Smooth muscle cell (in vitro differentiated cells): Measurements from ENCODE around the gene GPNMB. TPM values are rescaled to one million over a fixed set of nuclear protein-coding genes. Genes with fewer than 3 reads are reported as not detected.
"Not testable (repeated sequence)": the region's sequence is repeated elsewhere in the genome, so short reads cannot be mapped to it uniquely, and the experiment has no call there.

Source experiments
- DNase-seq: peaks from one replicate; lab custom pipeline; 2025; ENCODE audit not compliant: unreplicated experiment; lab: John Stamatoyannopoulos, UW
- H2AFZ ChIP-seq: fragments of 200-600 bp; sonication (generic); 2 replicates; pipeline ENCODE4 v1.6.0; 2016; ENCODE audit warnings: antibody characterized with exemption, low read depth, mild to moderate bottlenecking
- H3F3A ChIP-seq: fragments of 200-600 bp; sonication (generic); 2 replicates; pipeline ENCODE4 v1.6.0; 2017; ENCODE audit warnings: antibody characterized with exemption, low read depth
- H3K27ac ChIP-seq: fragments of 200-600 bp; sonication (generic); 2 replicates; pipeline ENCODE4 v1.5.1; 2016; ENCODE audit warnings: low read depth, mild to moderate bottlenecking
- H3K27me3 ChIP-seq: fragments of 200-600 bp; sonication (generic); 2 replicates; pipeline ENCODE4 v1.6.1; 2016; ENCODE audit warnings: low read depth, mild to moderate bottlenecking
- H3K36me3 ChIP-seq: fragments of 200-600 bp; sonication (generic); 2 replicates; pipeline ENCODE4 v1.5.1; 2016; ENCODE audit warnings: low read depth
- H3K4me1 ChIP-seq: fragments of 200-600 bp; sonication (generic); 2 replicates; pipeline ENCODE4 v1.5.1; 2016; ENCODE audit warnings: low read depth
- H3K4me2 ChIP-seq: fragments of 200-600 bp; sonication (generic); 2 replicates; pipeline ENCODE4 v1.6.0; 2016; ENCODE audit warnings: mild to moderate bottlenecking
- H3K4me3 ChIP-seq: fragments of 200-600 bp; sonication (generic); 2 replicates; pipeline ENCODE4 v1.5.1; 2016; ENCODE audit warnings: mild to moderate bottlenecking
- H3K79me2 ChIP-seq: fragments of 200-600 bp; sonication (generic); 2 replicates; pipeline ENCODE4 v1.6.0; 2016; ENCODE audit warnings: low read depth, mild to moderate bottlenecking
- H3K9ac ChIP-seq: fragments of 200-600 bp; sonication (generic); 2 replicates; pipeline ENCODE4 v1.6.0; 2016; ENCODE audit warnings: low read depth
- H3K9me3 ChIP-seq: fragments of 200-600 bp; sonication (generic); replicated peaks from 2 replicates; pipeline ENCODE4 v1.5.1; 2016; ENCODE audit warnings: low read depth
- H4K20me1 ChIP-seq: fragments of 200-600 bp; sonication (generic); 2 replicates; pipeline ENCODE4 v1.6.0; 2016; ENCODE audit warnings: low read depth
- CTCF ChIP-seq: fragments of 200-600 bp; sonication (generic); IDR thresholded peaks from 2 replicates; pipeline ENCODE4 v1.5.1; 2017; ENCODE audit warnings: borderline replicate concordance, mild to moderate bottlenecking, antibody characterized with exemption; ENCODE audit not compliant: insufficient read depth, poor library complexity, severe bottlenecking
- WGBS: methylation state at CpG from one replicate; pipeline ENCODE4 v1.1.7; 2016; ENCODE audit warnings: low lambda C conversion rate; 5-methylcytosine and 5-hydroxymethylcytosine counted together
- polyA plus RNA-seq: library from polyadenylated mRNA; unstranded; fragments of >200 nt; fragmentation: Nextera tagmentation; extraction: Ambion mirVana; gene quantifications from 2 replicates; pipeline ENCODE4 v1.2.1, GENCODE V29; 2016
- total RNA-seq: library from RNA; depleted of rRNA; stranded (reverse); fragments of >200 nt; gene quantifications from 2 replicates; pipeline ENCODE4 v1.2.3, GENCODE V29; 2014

Gene GPNMB
- total and polyA plus RNA-seq, 2 experiments from 2014 or later: 13.6 to 26.1 TPM

- TF ChIP-seq CTCF: no peak
- H3K27ac ChIP-seq: no peak overlapping the region
- no peak overlapping the region for H2AFZ ChIP-seq
- H3K36me3 ChIP-seq: peaks cover 21% of the 10 kb centered on the region
- H3K79me2 ChIP-seq: peaks cover 53% of the 10 kb centered on the region
- H3F3A ChIP-seq: peaks cover 10% of the 10 kb centered on the region
- no peak overlapping the region for H3K4me2 ChIP-seq
- H3K9ac ChIP-seq: no peak overlapping the region
- H3K4me3 ChIP-seq: no peak overlapping the region
- no peaks in the 10 kb centered on the region for H3K4me1 ChIP-seq
- WGBS: 100% methylated on average over 2 of the region's 2 CpGs
- peaks cover 41% of the 10 kb centered on the region for H4K20me1 ChIP-seq
- no peaks in the 10 kb centered on the region for H3K27me3 ChIP-seq
- no peak for DNase-seq
- no peaks in the 10 kb centered on the region for H3K9me3 ChIP-seq
Observed at GRCh38 chr7:23306936-23307521, 60.5 kb downstream of the GPNMB start.

GRCh38 chr7:23308754-23309153, 62.2 kb downstream of the GPNMB start:
- Histone ChIP-seq H3K9ac (no peak overlapping the region), H3K4me3 (no peak overlapping the region), H2AFZ (no peak overlapping the region), H3K79me2 (peaks cover 36% of the 10 kb centered on the region), H3K27me3 (no peaks in the 10 kb centered on the region), H3F3A (peaks cover 10% of the 10 kb centered on the region), H3K9me3 (no peaks in the 10 kb centered on the region), H3K4me2 (no peak overlapping the region), H3K27ac (no peak overlapping the region), H4K20me1 (peaks cover 34% of the 10 kb centered on the region), H3K36me3 (peaks cover 27% of the 10 kb centered on the region), H3K4me1 (no peaks in the 10 kb centered on the region)
- DNase-seq: no peak
- 95% methylated on average over 6 of the region's 6 CpGs for WGBS
- no peak for TF ChIP-seq CTCF

- H3K79me2 ChIP-seq, H3K4me1 ChIP-seq, DNase-seq, H3K4me2 ChIP-seq, H3K27me3 ChIP-seq, H3K27ac ChIP-seq, H3K9ac ChIP-seq, H2AFZ ChIP-seq, H3K4me3 ChIP-seq, H3K9me3 ChIP-seq: not testable (repeated sequence)
- H4K20me1 ChIP-seq: peaks cover 17% of the 10 kb centered on the region
- WGBS: 97% methylated on average over 2 of the region's 2 CpGs
- H3K36me3 ChIP-seq: peaks cover 27% of the 10 kb centered on the region
- peaks cover 10% of the 10 kb centered on the region for H3F3A ChIP-seq
Observed at GRCh38 chr7:23312141-23312540, 65.6 kb downstream of the GPNMB start.

- no peaks in the 10 kb centered on the region for H3K27me3 ChIP-seq
- no peaks in the 10 kb centered on the region for H3K9me3 ChIP-seq
- H3K36me3 ChIP-seq: peaks cover 18% of the 10 kb centered on the region
- 97% methylated on average over 7 of the region's 7 CpGs for WGBS
- no peak for DNase-seq
- peaks cover 5% of the 10 kb centered on the region for H3F3A ChIP-seq
- no peaks in the 10 kb centered on the region for H3K79me2 ChIP-seq
- no peak overlapping the region for H2AFZ ChIP-seq
- no peak overlapping the region for H3K9ac ChIP-seq
- H3K27ac ChIP-seq: no peak overlapping the region
- no peaks in the 10 kb centered on the region for H4K20me1 ChIP-seq
- H3K4me2 ChIP-seq: no peak overlapping the region
- H3K4me1 ChIP-seq: no peaks in the 10 kb centered on the region
- H3K4me3 ChIP-seq: no peak overlapping the region
- no peak for TF ChIP-seq CTCF
Observed at GRCh38 chr7:23315366-23315765, 68.8 kb downstream of the GPNMB start.

Other genes starting within 250 kb of the GPNMB start
- gene HYCC1, start 232.6 kb upstream of the GPNMB start, total RNA-seq: 66.1 and 113 TPM in 2 replicates
- 16.5 and 16.7 TPM in 2 replicates for gene HYCC1, start 232.6 kb upstream of the GPNMB start, polyA plus RNA-seq
- 56.4 and 70.0 TPM in 2 replicates for gene KLHL7, start 141.0 kb upstream of the GPNMB start, total RNA-seq
- gene KLHL7, start 141.0 kb upstream of the GPNMB start, polyA plus RNA-seq: 29.1 and 40.1 TPM in 2 replicates
- gene NUP42, start 64.7 kb upstream of the GPNMB start, total RNA-seq: 18.1 and 19.7 TPM in 2 replicates
- 15.7 and 16.4 TPM in 2 replicates for gene NUP42, start 64.7 kb upstream of the GPNMB start, polyA plus RNA-seq
- 77.7 and 89.8 TPM in 2 replicates for gene MALSU1, start 52.6 kb downstream of the GPNMB start, total RNA-seq
- gene MALSU1, start 52.6 kb downstream of the GPNMB start, polyA plus RNA-seq: 107 and 110 TPM in 2 replicates
- gene IGF2BP3, start 223.7 kb downstream of the GPNMB start, total RNA-seq: 28.1 and 35.2 TPM in 2 replicates
- gene IGF2BP3, start 223.7 kb downstream of the GPNMB start, polyA plus RNA-seq: 7.9 and 9.7 TPM in 2 replicates